Gastroesophageal sphincter (tissue), 3 donors: ENCODE measurements around the gene ARFGEF2.
"Not testable (repeated sequence)": the region's sequence is repeated elsewhere in the genome, so short reads cannot be mapped to it uniquely, and the experiment has no call there.

Experiments used
- CTCF ChIP-seq, 4 experiments: fragments of 200-600 bp in 2 of 4; fragments of 450-650 bp in 2 of 4; sonication (generic) in 1 of 4; IDR thresholded peaks; one replicate each; pipeline ENCODE4 v1.5.1; 2017 to 2019; ENCODE audit warnings: antibody characterized with exemption in 4 of 4, mild to moderate bottlenecking in 2 of 4, moderate library complexity in 2 of 4
- POLR2A ChIP-seq, 2 donors: fragments of 450-650 bp; IDR thresholded peaks; one replicate each; pipeline ENCODE4 v1.6.1; 2017; ENCODE audit warnings: antibody characterized with exemption in 2 of 2, mild to moderate bottlenecking in 2 of 2, moderate library complexity in 1 of 2
- POLR2AphosphoS5 ChIP-seq: sonication (generic); formaldehyde crosslinking; IDR thresholded peaks from one replicate; pipeline ENCODE4 v1.6.1; 2017; ENCODE audit warnings: antibody characterized with exemption

GRCh38 chr20:48888517-48888916, 33.0 kb upstream of the ARFGEF2 start:
- not testable (repeated sequence) for TF ChIP-seq CTCF (IDR thresholded peaks at IDR 0.05); POLR2AphosphoS5; POLR2A (IDR thresholded peaks at IDR 0.05)
